Activated naive CD4-positive, alpha-beta T cell treated with anti-CD3 and anti-CD28 coated beads, Interleukin-2, amount 50 U/mL, for 24 hours (primary cell): Measurements from ENCODE around the gene POU2F3.
A peak's percentile ranks its signal among the peaks of the same experiment; 100 is the strongest.

Experiments used
- H3K27ac Mint-ChIP-seq: one replicate; pipeline ENCODE4 v1.8.0; 2021; ENCODE audit warnings: mild to moderate bottlenecking, mixed read lengths
- H3K27me3 Mint-ChIP-seq: one replicate; pipeline ENCODE4 v1.8.0; 2021; ENCODE audit warnings: mixed read lengths
- H3K36me3 Mint-ChIP-seq: one replicate; pipeline ENCODE4 v1.8.0; 2021; ENCODE audit warnings: mixed read lengths
- H3K4me1 Mint-ChIP-seq: one replicate; pipeline ENCODE4 v1.8.0; 2021; ENCODE audit warnings: mixed read lengths
- H3K4me3 Mint-ChIP-seq: one replicate; pipeline ENCODE4 v1.8.0; 2021; ENCODE audit warnings: mild to moderate bottlenecking, mixed read lengths
- H3K9me3 Mint-ChIP-seq: one replicate; pipeline ENCODE4 v1.8.0; 2021; ENCODE audit warnings: mixed read lengths

POU2F3 gene

DNA sequence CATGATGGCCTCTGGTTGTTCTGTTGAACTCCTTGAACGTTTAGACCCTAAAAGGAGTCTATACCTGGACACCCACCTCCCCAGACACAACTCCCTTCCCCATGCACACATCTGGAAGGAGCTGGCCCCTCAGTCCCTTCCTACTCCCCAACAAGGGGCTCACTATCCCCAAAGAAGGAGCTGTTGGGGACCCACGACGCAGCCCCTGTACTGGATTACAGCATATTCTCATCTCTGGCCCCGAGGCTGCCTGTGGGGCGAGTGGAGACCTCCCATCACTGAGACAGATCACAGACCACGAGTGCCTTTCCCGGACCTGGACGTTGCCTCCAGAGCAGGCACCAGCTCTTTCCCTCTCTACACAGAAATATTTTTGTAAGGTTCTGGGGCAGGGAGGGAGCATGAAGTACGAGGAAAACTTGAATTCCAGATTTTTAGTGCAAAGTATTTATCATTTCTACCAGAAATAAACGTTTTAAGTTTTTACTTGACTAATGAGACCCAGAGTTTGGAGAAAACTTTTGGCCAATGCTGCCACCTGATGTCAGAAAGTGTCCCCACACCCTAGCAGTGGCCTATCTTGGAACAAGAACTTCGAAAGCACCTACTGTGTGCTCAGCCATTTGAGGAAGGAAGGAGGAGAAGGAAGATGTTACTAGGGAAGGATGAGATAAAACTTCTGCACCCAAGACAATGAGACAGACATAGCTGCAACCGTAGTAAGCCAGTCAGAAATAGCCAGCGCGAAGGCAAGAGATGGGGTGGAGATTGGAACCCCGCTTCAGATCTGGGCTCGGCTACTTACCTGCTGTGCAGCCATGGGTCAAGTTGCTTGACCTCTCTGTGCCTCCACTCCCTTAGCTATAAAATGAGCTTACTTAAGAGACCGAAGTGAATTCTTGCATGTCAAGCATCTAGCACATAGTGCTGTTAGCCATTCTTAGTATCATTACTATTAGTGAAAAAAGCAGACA, 10.2 kb upstream of the POU2F3 start:
- H3K27ac Mint-ChIP-seq: no peak overlapping the region
- H3K36me3 Mint-ChIP-seq: no peaks in the 10 kb centered on the region
- H3K4me3 Mint-ChIP-seq: no peak overlapping the region
- no peaks in the 10 kb centered on the region for H3K9me3 Mint-ChIP-seq
- H3K4me1 Mint-ChIP-seq: peaks cover 5% of the 10 kb centered on the region
- H3K27me3 Mint-ChIP-seq: no peaks in the 10 kb centered on the region

GRCh38 chr11:120230433-120231071, 9.4 kb upstream of the POU2F3 start:
- Mint-ChIP-seq H3K27ac (no peak overlapping the region), H3K4me1 (no peaks in the 10 kb centered on the region), H3K36me3 (no peaks in the 10 kb centered on the region)

GRCh38 chr11:120231963-120232362, 8.0 kb upstream of the POU2F3 start:
- no peaks in the 10 kb centered on the region for H3K9me3 Mint-ChIP-seq

More at GRCh38 chr11:120230433-120231071, 9.4 kb upstream of the POU2F3 start:
- Mint-ChIP-seq H3K4me3 (no peak overlapping the region), H3K9me3 (no peaks in the 10 kb centered on the region), H3K27me3 (no peaks in the 10 kb centered on the region)

DNA sequence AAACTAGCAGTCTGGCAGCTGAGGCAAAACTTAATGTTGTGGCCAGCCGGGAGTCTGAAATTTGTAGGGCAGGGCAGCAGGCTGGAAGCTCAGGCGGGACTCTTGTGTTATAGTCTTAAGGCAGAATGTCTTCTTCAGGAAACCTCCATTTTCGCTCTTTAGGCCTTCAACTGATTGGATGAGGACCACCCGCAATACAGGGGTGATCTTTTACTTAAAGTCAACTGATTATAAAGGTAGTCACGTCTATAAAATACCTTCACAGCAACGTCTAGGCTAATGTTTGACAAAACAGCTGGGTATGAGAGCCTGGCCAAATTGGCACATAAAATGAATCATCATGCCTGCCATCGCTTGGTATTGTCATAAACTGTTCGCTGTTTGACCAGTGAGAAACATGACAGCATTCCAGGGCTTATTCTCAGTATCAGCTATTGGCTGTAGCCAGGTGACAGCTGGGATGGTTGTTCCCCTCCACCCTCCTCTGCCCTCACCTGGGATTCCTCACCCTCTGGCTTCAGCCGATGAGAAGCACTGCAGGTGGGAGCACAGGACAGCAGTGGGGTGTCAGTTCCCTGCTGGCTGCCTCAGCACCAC, 6.6 kb upstream of the POU2F3 start:
- H3K4me3 Mint-ChIP-seq: no peak overlapping the region
- H3K4me1 Mint-ChIP-seq: no peaks in the 10 kb centered on the region
- no peak overlapping the region for H3K27ac Mint-ChIP-seq
- H3K9me3 Mint-ChIP-seq: no peaks in the 10 kb centered on the region
- H3K36me3 Mint-ChIP-seq: no peaks in the 10 kb centered on the region
- H3K27me3 Mint-ChIP-seq: peaks cover 6% of the 10 kb centered on the region

More at GRCh38 chr11:120231963-120232362, 8.0 kb upstream of the POU2F3 start:
- Mint-ChIP-seq H3K36me3 (no peaks in the 10 kb centered on the region), H3K27me3 (peaks cover 2% of the 10 kb centered on the region), H3K4me1 (no peaks in the 10 kb centered on the region), H3K4me3 (no peak overlapping the region), H3K27ac (no peak overlapping the region)

DNA sequence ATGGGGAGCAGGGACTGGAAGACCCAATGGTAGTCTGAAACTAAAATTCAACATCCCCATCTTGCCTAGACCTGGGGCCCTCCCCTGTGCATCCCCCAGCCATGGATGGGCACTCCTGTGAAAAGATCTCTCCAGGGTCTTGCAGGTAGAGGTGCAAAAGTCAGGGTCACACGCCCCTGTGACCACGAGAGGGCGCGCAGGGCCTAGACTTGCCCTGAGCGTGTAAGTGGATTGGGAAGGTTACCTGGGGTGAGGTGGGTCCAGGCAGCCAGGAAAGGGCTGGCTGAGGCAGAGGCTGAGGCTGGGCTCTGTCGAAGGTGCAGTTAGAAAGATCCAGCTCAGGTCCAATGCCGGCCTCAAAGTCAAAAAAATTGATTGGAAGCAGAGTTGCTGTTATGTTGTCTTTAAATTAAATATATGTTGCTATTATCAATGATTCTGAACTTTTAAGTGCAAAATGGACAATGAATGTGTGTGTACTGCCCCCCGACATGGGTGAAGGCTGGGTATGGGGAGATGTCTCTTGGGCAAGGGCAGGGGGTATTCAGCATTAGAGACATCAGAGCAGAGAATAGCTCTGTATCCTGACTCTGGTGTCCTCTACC, 4.8 kb upstream of the POU2F3 start:
- Mint-ChIP-seq H3K9me3 (no peaks in the 10 kb centered on the region), H3K36me3 (no peaks in the 10 kb centered on the region)

GRCh38 chr11:120236169-120237107, 3.5 kb upstream of the POU2F3 start:
- H3K9me3 Mint-ChIP-seq: no peaks in the 10 kb centered on the region
- H3K4me1 Mint-ChIP-seq: no peaks in the 10 kb centered on the region
- no peak overlapping the region for H3K27ac Mint-ChIP-seq
- H3K4me3 Mint-ChIP-seq: no peak overlapping the region
- H3K27me3 Mint-ChIP-seq: peaks cover 23% of the 10 kb centered on the region
- no peaks in the 10 kb centered on the region for H3K36me3 Mint-ChIP-seq

More for the DNA sequence above, 4.8 kb upstream of the POU2F3 start:
- no peaks in the 10 kb centered on the region for H3K4me1 Mint-ChIP-seq
- H3K27me3 Mint-ChIP-seq: peaks cover 11% of the 10 kb centered on the region
- H3K4me3 Mint-ChIP-seq: no peak overlapping the region
- no peak overlapping the region for H3K27ac Mint-ChIP-seq

GRCh38 chr11:120238968-120239620, 846 bp upstream of the POU2F3 start:
- H3K27ac Mint-ChIP-seq: no peak overlapping the region
- no peaks in the 10 kb centered on the region for H3K36me3 Mint-ChIP-seq
- peaks cover 34% of the 10 kb centered on the region for H3K27me3 Mint-ChIP-seq
- H3K4me3 Mint-ChIP-seq: no peak overlapping the region
- H3K9me3 Mint-ChIP-seq: no peaks in the 10 kb centered on the region
- H3K4me1 Mint-ChIP-seq: no peaks in the 10 kb centered on the region

DNA sequence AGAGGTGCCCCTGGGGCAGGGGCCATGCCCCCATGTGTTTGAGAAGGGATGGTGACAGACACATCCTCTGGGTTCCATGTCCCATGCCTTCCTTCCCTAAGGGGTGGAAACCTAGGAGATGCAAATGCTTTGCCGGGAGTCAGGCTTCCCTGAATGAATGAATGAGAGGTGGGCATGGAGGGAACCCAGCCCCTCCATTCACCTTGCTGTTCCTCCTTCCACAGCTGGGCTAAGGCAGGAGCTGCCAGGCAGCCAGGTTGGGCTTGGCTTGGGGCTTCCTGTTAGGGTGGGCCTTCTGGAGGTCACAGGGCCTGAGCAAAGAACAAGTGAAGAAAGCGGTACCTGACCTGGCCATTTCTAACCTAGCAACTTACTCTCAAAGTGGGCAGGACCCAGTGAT, 926 bp downstream of the POU2F3 start:
- H3K4me1 Mint-ChIP-seq: no peaks in the 10 kb centered on the region
- no peaks in the 10 kb centered on the region for H3K36me3 Mint-ChIP-seq
- H3K4me3 Mint-ChIP-seq: no peak overlapping the region
- H3K27ac Mint-ChIP-seq: no peak overlapping the region
- H3K9me3 Mint-ChIP-seq: no peaks in the 10 kb centered on the region
- H3K27me3 Mint-ChIP-seq: peaks cover 38% of the 10 kb centered on the region

DNA sequence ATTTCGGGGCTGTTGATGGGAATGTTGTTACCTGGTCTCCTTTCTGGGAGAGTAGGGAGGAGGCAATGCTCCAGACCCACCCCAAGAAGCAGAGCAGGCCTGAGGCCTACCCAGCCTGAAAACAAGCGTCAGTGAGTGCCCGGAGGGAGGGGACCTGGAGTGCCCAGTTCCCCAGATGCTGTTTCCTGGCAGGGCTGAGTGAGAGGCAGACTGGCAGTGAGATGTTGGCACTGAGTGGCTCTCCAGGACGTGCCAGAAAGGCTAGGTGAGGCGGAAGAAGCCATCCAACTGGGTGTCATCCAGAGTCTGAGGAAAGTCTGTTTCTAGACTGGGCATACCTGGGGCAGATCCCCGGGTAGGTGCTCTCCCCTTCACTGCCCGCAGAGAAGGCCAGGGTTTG, 1.3 kb downstream of the POU2F3 start:
- Mint-ChIP-seq H3K36me3 (no peaks in the 10 kb centered on the region), H3K4me3 (no peak overlapping the region), H3K4me1 (no peaks in the 10 kb centered on the region), H3K27me3 (peaks cover 36% of the 10 kb centered on the region), H3K27ac (no peak overlapping the region), H3K9me3 (no peaks in the 10 kb centered on the region)

DNA sequence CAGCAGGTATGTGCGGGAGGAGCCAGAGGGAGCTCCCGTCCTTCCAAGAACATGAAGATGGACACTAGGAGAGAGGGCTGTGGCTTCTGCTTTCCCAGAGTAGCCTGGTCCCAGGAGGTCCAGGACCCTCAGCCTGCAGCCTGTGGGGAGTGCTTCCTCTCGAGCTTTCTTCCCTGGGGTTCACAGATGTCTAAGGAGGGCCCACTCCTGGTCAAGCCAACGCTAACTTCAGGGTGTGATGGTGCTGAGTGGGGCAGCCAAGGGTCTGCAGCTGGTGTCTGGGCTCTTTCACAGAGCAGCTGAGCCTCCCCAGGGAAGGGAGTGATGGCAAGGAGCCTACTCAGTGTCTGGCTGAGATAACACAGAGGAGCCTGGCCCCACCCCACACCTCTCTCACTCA, 3.3 kb downstream of the POU2F3 start:
- Mint-ChIP-seq H3K4me1 (peaks cover 7% of the 10 kb centered on the region), H3K27me3 (peaks cover 34% of the 10 kb centered on the region), H3K9me3 (no peaks in the 10 kb centered on the region), H3K27ac (no peak overlapping the region), H3K36me3 (no peaks in the 10 kb centered on the region), H3K4me3 (no peak overlapping the region)

DNA sequence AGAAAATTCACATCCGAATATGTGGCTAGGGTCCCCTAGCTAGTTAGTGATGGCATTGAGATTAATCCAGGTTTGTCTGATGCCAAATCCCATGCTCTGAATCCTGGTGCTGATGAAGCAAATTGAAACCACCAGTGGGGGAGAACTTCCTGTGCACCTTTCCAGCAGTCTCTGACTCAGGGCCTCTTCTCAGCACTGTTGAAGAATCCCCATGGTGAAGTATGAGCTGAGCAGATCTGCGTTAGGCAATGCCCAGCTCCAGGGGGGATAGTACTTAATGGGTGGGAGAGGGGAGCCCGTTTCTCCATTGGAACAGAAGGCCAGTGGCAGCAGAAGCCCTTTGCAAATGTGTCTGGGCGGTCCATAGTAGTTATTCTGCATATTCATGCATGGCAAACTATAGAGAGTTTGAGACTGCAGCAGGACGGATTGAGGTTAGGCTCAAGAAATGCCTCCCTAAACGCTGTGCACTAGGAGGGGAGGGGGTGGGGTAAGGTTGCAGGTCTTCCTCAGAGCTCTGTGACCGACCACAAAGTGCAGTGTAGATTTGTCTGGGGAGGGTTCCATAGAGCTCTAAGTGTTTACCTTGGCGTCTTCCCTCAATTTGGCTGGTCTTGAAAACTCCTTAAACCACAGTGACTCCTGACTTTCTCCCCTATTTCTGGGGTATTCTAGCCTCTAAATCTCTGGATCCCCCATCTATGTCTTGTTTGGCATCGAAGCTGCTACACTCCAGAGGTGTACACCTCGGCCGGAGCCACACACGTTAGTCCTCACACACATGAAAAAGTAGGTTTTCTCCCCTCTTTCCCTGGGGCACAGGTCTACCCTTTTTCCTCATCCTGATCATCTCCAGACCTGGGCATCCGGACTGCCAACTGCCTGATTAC, 4.8 kb downstream of the POU2F3 start:
- no peaks in the 10 kb centered on the region for H3K9me3 Mint-ChIP-seq

GRCh38 chr11:120245434-120245833, 5.5 kb downstream of the POU2F3 start:
- Mint-ChIP-seq H3K27me3 (peaks cover 26% of the 10 kb centered on the region), H3K27ac (no peak overlapping the region)

More for the DNA sequence above, 4.8 kb downstream of the POU2F3 start:
- Mint-ChIP-seq H3K4me3 (no peak overlapping the region), H3K27ac (no peak overlapping the region), H3K36me3 (no peaks in the 10 kb centered on the region), H3K4me1 (peaks cover 18% of the 10 kb centered on the region), H3K27me3 (peaks cover 28% of the 10 kb centered on the region)

GRCh38 chr11:120248551-120249278, 8.8 kb downstream of the POU2F3 start:
- peaks cover 18% of the 10 kb centered on the region for H3K4me1 Mint-ChIP-seq
- no peaks in the 10 kb centered on the region for H3K9me3 Mint-ChIP-seq
- no peak overlapping the region for H3K4me3 Mint-ChIP-seq
- H3K27ac Mint-ChIP-seq: peak overlapping the region; percentile 53
- H3K27me3 Mint-ChIP-seq: peaks cover 7% of the 10 kb centered on the region
- H3K36me3 Mint-ChIP-seq: no peaks in the 10 kb centered on the region

More at GRCh38 chr11:120245434-120245833, 5.5 kb downstream of the POU2F3 start:
- Mint-ChIP-seq H3K36me3 (no peaks in the 10 kb centered on the region), H3K9me3 (no peaks in the 10 kb centered on the region), H3K4me3 (no peak overlapping the region), H3K4me1 (peaks cover 18% of the 10 kb centered on the region)
